CD4-positive, alpha-beta T cell treated with Interleukin-10 for 1 hour (primary cell): Measurements from ENCODE around the gene S100A10.

Experiments used
- DNase-seq: peaks from one replicate; pipeline ENCODE4 v3.0.0-alpha.2; 2020

Gene S100A10

DNA sequence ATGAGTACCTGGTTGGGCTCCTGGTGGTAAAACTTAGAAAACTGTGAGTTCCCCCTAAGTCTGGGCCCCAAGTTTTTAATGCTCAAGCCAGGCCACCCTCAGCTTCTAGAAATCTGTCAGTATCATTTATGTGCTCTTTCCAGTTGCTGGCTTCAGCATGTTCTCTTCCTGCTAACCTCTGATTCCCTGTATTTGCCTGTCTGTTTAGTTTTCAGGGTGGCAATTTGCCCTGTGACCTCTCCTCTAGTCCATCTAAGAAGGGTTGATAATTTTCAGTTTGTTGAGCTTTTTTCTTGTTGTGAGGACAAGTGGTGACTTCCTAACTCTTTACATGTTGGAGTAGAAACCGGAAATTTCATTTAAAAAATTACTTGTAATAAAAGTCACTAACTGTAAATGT is 16.0 kb upstream of the S100A10 start:
- DNase-seq: no peak

DNA sequence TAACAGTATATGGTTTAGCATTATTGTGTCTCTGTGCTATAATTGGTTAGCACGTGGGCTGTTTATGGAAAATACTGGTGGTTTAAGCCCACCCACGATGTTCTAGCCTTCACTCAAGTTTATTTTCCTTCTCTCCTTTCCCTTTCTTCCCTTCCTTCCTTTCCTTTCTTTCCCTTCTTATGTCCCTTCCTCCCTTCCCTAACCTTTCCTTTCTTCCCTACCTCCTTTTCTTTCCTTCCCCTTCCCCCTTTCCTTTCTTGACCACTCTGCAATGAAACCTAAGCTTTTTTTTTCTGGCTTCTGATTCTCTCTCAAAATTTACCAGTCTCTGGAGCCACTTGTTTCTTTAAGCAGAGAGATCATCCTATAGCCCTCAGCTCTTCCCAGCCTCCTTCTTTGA is 13.4 kb upstream of the S100A10 start:
- no peak for DNase-seq

DNA sequence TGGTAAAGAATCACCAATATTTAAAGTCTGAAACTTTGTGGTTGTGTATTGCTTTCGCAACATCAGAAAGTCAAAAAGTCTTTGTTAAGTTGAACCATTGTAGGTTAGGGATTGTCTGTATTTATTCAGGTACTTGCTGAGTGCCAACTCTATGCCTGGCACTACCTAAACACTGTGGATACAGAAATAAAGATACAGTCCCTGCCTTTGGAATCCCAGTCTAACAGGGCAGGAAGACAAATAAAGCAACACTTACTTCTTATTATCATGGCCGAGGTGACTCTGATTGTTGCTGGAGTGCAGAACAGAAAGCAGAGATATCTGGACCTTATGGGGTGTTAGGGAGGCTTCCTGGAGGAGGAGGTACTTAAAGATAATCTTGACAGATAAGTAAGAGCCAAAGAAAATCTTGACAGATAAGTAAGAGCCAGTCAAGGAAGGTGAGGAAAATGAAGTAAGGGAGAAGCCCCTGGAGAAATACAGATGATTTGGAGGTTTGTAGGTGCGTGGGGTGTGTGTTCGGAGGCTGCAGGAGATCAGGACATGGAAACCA is 11.8 kb upstream of the S100A10 start:
- no peak for DNase-seq

DNA sequence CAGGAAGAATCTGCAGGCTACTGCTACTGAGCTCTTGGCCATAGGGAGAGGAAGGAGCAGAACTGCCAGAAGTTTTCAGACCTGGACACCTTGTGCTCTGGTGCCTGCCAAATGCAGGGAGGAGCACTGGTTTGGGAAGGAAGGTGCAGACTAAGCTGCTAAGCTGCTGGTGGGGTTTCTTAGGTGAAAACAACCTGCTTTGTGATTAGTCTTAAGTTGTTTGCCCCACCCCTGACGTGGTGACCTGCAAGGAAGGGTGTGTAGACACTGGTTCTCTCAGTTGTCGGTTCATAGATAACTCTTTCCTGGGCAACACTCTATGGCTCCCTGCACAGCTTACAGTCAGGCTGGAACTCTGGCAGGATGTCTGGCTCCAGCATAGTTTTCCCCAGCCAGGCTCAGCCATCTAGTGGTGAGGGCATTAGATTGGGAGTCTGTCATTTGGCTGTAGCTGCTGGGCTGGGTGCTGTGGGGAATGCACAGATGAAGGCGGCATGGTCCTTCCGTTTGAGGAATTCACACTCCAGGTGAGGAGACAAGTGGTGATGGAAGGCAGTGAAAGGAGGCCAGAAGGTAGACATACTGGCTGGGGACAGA is 10.3 kb upstream of the S100A10 start:
- DNase-seq: no peak

DNA sequence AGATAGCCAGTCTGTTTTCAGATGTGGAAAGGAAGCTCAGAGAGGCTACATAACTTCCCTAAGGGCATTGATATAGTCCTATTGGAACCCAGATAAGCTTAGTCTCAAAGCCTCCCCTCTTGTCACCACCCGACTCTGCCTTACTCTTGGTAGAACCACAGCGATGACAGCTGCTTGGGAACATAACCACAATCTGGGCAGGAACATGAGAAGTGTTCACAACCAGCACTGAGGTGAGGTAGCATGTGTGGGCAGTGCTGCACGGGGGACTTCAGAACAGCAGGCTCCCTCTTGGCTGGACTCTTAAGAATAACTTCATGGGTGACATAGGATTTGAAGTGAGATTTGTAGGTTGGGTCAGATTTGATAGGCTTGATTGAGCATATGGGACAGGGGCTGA is 9.3 kb upstream of the S100A10 start:
- no peak for DNase-seq

DNA sequence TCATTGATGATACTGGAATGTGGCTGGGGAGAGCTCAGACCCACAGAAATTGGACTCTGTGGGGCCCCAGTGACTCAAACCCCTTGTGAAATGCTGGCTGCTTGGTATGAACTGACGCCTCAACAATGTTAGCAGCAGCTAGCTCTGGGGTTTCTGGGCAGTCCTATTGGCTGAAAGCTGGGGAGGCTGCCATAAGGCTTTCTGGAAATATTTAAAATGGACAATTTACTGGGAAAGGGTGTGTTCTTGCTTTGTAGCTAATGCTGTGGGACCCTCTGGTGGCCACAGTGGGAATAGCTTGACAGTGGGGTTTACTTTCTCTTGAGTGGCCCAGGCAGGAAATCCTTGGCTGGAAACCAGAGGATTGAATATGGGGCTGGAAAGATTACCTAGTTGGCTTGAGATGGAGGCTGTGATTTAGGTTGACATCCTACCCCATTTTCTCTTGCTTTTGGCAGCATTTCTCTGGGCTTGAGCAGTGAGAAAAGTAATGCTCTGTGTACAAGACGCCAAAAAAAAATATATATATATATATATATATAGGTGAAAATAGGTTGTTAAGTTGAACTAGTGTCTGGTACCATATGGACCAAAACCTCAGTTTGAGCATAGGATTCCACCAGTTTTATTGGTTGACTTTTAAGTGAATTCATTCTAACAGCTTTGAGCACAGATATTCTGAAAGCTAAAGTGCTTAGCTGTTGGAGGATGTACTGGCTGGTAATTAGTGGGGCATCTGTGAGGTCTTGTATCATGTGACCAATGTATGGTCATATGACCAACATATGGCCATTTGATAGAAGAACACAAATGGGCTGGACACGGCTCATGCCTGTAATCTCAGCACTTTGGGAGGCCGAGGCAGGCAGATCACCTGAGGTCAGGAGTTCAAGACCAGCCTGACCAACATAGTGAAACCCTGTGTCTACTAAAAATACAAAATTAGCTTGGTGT is 8.2 kb upstream of the S100A10 start:
- DNase-seq: peak; percentile 82

DNA sequence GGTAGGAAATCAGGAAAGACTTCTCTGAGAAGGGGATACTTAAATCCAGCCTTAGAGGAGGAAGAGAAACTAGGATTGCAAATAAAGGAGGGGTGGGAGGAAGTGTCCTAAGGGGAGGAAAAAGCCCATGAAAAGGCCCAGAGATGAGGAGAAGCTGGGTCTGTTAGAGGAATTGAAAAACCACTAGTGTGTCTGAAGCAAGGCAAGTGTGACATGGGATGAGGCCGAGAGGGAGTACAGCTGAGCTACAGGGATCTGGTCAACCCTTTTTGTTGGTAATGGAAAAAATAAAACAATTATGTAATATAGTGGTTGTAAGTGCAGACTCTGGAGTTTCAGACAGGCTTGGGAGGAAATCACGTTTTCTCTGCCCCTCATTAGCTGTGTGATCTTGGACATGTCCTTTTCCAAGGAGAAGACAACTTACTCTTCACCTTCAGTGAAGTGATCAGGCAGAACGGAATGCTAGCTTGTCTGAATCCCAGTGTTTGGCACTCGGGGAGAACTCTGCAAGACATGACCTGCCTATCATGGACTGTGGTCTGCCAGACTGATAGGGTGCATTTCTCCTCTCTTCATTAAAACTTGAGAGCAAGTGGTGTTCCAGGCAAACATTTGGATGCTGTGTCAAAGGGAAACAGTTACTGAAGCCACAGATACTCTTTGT is 7.4 kb upstream of the S100A10 start:
- no peak for DNase-seq

DNA sequence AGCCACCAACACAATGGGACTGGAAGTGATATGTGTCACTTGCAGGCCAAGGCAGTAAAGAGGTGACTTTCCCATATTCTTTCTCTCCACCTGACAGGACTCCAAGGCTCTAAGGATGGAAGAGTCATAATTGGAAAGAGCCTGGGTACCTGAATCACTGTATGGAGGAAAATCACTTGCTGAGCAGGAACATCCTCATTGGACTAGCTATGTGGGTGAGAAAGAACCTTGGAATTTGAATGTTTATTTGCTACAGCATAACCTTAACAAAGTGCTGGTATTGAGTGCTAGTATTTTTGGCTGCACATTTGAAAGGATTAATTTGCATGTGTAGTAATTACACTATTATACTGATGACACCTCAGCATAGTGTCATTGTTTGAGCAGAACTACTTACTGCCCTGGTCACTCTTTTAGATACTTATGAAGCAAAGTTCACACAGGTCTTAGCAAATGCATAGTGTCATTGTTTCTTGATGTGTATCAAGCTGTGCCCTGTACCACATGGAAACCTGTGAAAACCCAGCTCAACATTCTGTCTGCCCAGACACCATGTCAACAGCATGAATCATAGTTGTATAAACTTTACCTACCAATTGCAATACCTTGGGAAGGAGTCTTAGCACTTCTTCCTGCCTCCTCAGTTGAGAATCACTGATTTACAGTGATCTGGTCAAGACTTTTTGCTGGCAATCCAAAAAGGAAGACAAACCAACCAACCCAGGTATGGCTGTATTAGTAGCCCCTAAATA is 5.1 kb upstream of the S100A10 start:
- DNase-seq: no peak

DNA sequence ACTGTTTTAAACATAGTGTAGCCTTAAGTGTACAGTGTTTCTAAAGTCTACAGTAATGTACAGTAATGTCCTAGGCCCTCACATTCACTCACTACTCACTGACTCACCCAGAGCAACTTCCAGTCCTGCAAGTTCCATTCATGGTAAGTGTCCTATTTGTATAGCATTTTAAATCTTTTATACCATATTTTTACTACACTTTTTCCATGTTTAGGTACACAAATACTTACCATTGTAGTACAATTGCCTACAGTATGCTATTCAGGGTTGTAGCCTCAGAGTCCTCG is 3.6 kb upstream of the S100A10 start:
- DNase-seq: no peak

DNA sequence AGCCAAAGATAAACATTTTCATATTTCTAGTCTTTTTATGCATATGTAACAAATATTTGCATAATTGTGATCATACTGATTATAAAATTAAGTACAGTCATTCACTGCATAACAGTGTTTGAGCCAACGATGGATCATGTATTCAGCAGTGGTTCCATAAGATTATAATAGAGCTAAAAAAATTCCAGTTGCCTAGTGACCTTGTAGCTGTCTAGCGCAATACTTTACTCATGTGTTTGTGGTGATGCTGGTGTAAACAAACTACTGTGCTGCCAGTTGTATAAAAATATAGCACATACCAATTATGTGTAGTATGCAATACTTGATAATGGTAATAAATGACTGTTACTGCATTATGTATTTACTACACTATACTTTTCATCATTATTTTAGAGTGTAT is 2.1 kb upstream of the S100A10 start:
- DNase-seq: no peak

DNA sequence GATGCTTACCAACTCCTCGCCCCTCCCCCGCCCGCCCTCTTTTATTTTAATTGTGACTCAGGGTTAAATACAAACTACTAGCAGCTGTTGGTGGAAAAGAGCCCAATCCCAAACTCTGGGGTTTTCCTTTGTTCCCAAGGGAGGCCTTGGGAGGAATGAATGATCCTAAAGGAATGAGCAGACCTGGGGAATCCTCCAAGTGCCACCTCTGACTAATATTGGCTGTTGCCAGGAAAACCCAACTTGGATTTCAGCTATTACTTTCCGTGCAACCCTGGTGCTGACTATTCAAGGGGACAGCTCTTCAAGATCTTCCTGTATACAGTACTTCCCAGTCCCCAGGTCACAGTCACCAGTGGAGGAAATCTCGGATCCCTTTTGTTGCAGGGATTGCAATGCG is 1.3 kb upstream of the S100A10 start:
- no peak for DNase-seq

DNA sequence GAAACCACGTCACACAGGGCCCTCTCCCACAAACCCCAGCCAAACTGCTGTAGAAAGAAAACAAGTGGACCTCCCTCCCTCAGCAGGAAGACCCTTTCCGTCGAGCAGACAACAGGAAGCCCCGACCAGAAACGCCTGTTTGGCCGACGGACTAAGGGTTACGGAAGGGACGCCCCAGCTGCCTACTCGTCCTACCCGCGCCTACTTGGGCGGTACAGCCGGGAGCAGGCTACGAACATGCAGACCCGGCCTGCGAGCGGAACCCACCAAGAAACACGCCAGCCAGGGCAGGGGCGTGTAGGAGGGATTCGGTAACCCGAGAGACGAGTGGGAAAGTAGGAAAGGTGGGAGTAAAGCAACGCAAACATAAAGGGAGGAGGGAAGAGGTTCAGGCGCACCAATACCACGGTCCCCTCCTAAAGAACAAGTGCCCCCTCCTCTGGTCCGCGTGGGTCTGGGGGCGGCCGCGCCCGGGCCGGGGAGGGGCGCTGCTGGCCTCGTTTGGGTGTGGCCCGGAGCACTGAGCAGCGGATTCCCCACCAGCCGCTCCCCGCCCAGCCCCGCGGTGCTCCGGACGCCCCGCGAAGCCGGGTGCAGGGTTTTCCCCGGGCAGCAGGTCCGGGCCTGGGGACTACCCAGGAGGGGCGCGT is 450 bp downstream of the S100A10 start:
- DNase-seq: peak; percentile 51

DNA sequence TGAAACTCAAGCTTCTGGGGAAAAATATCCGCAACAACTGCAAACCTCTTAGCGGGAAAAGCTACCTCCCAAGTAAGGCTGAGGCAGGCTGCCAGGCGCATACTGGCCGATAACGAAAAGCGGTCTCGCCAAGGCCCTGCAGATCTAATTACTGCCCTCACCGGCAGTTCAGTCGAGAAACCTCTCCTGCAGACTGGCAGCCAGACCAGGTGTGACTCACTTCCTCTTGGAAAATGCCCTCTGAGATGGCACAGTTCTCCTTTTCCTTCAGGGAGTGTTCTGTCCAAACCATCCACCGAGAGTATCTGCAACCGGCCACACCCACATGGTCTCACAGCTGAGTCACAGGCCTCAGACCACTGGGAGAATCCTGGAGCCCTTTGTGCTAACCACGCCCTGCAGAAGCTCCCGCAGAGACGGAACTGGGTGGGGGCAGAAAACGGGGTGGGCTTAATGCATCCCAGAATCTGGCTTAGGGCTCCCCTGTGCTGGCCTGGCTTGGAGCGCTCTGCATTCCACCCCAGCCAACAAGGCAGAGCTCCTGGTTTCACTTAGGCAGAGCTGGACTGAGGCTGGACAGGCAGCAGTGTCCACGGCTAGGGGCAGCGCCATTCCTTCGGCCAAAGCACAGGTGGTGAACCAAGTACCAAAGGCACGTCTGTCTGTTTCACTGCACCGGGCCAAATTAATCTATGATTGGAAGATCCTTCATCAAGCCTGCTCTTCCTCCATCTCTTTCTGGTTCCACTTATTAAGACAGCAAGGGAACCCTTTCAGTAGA is 1.2 kb downstream of the S100A10 start:
- DNase-seq: peak; percentile 54

DNA sequence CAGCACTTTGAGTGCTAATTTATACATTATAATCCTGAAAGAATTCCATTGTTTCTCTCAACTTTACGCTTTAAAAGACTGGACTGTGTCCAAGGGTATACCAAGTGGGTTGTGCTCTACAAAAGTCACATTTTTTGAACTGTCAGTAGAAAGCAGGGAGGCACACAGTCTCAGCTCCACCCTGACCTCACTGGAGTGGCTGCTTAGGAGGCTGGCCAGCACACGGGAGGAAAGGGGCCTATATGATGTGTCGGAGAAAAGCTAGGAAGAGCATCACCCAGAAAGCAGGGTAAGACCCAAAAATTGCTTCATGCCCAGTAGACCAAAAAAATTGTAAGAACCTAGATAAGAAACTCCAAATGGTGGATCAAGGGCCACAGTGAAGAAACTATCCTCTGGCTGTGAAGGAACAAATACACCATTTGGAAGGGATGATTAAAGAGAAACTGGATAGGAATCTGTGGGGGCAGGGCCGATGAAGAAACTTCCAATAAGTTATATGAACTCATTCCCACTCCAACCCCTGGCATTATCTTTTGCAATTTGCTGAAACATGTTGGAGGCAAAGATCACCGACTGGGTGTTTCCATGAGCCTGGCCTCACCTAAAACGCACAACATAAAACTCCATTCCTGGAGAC is 1.9 kb downstream of the S100A10 start:
- no peak for DNase-seq

DNA sequence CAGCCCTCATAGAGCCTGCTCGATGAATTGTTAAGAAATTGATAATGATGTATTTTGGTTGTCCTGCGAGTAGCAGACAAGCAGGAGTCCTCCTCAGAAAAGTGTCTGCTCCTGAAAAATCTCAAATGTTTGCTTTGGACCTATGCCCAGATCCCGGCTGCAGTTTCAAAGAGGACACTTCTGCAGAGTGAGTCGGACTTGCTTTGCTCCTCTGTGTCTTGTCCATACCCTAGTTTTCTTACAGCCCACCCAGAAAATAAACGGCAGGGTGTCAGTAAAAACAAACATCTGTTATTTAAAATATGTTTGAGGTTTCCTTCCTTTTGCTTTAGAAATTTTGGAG is 2.8 kb downstream of the S100A10 start:
- DNase-seq: no peak

DNA sequence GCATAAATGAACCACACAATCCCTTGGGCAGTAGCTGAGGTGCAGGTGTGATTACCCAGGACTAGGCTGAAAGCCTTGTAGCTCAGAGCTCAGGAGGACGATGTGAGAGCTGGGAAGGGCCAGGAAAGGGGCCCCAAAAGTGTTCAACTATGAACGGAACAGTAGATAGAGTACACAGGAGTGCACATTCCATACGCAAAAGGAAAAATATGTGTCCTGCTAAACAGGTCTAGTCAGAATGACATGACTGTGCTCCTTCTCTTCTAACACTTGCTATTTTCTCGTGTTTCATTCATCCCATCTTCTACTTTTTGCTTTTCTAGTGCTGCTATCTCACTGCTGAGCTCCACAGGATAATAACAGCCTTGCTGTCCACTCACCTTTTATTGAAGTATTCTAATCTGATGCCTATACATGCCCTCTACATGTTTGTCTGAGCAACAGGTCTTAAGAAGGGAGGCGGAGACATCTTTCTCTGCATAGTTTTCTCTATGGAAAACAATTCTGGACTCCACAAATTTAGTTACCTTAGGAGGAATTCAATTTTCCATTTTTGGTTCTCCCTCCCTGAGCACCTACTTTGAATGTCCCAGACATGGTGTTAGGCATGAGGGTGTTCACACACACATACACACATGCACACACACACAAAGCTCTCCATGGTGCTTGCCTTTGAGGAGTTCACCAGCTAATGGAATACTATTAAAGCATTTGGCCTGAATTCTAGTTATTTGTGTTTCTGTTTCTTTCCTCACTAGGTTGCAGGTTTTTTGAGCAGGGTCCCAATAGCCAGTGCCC is 3.4 kb downstream of the S100A10 start:
- DNase-seq: no peak

DNA sequence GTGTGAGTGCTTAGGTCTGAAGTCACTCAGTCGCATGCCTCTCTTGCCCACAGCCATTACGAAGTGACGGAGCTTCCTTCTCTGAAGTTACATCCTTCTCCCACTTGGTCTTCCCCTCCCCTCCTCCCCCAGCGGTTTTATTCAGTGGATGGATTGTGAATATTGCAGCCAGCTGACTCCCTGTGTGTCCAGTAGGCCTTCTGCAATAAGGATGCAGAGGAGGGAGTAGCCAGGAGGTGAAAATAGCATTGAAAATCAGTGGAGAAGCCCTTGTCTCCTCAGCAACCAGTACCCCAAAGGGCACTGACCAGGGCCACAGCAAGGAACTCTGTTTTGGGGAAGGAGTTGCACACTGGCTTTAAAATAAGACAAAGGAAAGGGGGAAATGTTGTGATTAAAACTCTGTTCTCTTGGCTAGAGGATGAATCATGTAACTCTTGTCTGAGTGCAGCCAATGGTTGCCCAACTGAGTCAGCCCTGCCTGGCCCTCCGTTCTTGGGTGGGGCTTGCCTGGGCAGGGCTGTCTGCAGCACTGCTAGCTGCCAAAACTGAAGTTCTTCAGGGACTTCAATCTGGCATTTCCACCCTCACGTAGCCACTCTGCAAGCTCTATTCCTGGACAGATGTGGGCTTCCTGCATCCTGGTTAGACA is 4.3 kb downstream of the S100A10 start:
- no peak for DNase-seq

DNA sequence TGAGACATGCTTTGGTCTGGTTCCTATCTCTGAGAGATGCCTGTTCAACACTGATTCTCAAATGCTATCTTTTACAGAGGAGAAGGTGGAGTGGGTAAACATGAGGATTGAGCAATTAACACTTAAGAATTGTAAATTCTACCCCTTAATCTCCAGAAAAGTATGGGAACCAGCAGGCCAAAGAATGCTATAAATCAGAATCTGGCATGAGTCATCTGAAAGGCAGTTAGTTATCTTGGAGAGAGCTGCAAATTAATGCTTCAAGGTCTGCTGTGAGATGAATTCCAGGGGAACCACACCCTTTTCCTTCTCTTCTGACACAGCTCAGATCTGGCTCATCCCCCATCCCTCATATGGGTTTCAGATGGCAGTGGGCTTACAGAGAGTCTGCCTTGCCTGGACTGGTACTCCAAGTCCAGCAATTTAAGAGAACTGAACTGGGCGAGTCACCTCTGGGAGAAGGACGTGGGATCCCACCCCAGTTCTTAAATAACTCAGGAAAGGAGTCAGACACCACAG is 5.2 kb downstream of the S100A10 start:
- no peak for DNase-seq

DNA sequence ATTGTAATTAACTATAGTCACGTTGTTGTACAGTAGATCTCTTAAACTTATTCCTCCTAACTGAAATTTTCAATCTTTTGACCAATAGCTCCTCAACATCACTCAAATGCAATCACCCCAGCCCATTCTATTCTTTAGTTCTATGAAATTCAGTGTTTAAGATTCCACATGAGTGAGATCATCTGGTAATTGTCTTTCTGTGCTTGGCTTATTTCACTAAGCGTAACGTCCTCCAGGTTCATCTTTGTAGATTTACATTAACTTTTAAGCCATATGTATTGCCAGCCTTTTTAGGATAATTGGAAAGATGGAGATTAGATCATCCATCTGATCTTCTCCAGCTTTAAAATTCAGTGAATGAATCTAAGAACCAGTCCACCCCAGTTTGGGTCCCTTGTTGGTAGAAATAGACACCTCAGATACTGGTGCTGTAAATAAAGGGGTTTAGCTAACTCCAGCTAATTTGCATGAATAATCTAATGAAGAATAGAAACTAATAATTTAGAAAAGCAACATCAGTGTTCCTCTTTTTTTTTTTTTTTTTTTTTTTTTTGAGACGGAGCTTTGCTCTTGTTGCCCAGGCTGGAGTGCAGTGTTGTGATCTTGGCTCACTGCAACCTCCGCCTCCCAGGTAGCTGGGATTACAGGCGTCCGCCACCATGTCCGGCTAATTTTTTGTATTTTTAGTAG is 7.0 kb downstream of the S100A10 start:
- DNase-seq: no peak
